GM20000 (cell line): ENCODE measurements around the gene PLD1.
A peak's percentile ranks its signal among the peaks of the same experiment; 100 is the strongest.

Experiments used
- DNase-seq: peaks from one replicate; pipeline ENCODE4 v3.0.0; 2012; ENCODE audit warnings: low spot score
- TF ChIP-seq, protein P1 (sequence below): IDR thresholded peaks from 2 replicates; pipeline ENCODE4 v1.5.1; 2012; ENCODE audit warnings: mild to moderate bottlenecking, control low read depth; ENCODE audit errors: extremely low read depth, missing control alignments

The PLD1 gene

DNA sequence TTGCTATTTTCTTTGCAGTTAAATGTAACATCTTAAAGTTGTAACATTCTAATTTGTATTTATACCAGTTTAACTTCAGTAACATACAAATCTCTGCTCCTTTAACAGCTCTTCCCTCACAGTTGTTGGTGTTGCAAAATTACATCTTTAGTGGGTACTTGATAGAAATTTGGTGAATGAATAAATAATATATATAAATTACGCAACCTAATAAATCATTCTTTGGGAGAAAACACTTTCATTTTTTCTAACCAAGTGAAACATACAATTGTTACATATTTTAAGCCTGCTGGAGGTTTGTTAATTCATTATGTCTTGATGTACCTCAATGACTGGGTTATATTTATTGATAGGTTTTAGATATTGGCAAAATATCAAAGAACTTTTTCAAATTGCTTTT, 118.8 kb downstream of the PLD1 start:
- DNase-seq = no peak
- TF ChIP-seq, protein P1, sequence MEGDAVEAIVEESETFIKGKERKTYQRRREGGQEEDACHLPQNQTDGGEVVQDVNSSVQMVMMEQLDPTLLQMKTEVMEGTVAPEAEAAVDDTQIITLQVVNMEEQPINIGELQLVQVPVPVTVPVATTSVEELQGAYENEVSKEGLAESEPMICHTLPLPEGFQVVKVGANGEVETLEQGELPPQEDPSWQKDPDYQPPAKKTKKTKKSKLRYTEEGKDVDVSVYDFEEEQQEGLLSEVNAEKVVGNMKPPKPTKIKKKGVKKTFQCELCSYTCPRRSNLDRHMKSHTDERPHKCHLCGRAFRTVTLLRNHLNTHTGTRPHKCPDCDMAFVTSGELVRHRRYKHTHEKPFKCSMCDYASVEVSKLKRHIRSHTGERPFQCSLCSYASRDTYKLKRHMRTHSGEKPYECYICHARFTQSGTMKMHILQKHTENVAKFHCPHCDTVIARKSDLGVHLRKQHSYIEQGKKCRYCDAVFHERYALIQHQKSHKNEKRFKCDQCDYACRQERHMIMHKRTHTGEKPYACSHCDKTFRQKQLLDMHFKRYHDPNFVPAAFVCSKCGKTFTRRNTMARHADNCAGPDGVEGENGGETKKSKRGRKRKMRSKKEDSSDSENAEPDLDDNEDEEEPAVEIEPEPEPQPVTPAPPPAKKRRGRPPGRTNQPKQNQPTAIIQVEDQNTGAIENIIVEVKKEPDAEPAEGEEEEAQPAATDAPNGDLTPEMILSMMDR = no peak

DNA sequence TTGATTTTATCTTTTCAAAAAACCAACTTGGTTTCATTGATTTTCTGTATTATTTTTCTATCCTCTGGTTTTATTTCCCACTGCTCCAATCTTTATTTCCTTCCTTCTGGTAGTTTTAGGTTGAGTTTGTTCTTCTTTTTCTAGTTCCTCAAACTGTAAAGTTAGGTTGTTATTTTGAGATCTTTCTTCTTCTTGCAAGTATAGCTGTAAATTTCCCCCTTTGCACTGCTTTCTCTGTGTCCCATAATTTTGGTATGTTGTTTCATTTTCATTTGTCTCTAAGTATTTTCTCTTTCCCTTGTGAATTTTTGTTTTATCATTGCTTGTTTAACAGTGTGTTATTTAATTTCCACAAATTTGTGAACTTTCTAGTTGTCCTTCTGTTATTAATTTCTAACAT, 120.0 kb downstream of the PLD1 start:
- TF ChIP-seq, protein P1 = no peak
- DNase-seq = peak; percentile 12

DNA sequence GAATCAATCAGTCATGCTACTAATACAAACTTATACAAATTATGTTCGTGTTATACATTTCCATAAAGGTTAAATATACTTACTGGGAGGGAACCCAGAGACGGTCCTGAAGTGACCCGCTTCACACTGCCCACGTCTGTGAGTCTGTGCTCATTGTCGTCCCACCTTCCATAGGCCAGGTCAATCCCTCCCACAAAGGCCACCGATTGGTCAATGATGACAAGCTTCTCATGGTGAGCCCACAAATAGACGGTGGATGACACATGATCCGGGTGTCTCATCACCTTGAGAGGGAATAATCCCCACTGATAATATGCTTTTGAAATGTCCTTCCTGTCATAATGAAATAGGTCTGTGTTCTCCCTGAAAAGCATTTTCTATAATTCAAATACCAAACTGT, 121.7 kb downstream of the PLD1 start:
- no peak for DNase-seq
- TF ChIP-seq, protein P1 = no peak

DNA sequence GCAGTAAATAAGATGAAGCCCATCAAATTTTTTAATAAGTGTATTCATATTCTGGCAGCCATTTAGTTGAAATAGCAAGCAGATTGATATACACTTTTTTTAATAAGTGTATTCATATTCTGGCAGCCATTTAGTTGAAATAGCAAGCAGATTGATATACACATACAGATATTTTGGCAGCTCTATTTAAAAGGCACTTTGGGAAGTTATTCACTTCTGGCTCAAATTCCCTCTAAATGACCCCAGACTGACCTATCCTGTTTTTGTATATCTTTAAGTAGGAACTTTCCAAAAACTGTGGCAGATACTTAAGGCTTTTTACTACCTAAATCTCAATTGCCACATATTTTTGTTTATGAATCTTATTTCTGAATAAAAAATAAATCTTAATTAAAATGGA, 122.3 kb downstream of the PLD1 start:
- TF ChIP-seq, protein P1 = no peak
- DNase-seq = no peak

DNA sequence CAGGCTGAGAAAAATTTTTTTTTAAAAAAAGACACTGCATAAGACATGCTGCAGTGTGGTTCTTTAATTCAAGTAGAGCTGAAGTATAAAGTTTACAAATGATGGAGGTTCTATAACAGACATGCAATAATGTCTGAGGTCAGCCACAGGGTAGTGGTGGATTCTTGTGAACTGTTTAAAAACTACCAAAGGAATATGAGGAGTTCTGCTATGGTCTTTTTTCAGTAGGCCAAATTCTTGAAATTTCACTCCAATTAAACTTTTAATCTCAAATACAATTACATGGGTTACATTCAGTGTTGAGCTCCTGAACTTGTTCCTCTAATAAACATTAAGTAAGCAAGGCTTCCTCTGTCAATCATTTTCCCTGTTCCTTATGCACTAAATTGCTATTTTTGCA, 122.7 kb downstream of the PLD1 start:
- DNase-seq = no peak
- TF ChIP-seq, protein P1 = no peak

DNA sequence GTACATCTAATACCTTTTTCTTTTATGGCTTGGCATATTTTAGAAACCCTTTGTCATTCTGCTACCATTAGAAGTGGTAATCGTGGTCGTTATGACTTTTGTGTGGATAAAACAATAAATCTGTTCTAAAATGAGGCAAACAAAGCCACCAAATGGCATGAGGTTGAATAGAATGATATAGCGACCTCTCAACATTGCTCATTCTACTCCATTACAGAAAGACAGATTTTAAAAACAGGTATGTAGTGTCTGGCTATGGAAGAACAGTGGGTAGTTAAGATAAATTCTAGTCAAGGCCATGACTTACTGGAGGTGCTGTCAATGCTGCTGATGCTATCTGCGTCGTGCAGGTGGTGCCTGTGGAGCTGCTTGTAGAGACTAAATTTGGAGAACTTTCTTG, 123.2 kb downstream of the PLD1 start:
- TF ChIP-seq, protein P1 = no peak
- no peak for DNase-seq

DNA sequence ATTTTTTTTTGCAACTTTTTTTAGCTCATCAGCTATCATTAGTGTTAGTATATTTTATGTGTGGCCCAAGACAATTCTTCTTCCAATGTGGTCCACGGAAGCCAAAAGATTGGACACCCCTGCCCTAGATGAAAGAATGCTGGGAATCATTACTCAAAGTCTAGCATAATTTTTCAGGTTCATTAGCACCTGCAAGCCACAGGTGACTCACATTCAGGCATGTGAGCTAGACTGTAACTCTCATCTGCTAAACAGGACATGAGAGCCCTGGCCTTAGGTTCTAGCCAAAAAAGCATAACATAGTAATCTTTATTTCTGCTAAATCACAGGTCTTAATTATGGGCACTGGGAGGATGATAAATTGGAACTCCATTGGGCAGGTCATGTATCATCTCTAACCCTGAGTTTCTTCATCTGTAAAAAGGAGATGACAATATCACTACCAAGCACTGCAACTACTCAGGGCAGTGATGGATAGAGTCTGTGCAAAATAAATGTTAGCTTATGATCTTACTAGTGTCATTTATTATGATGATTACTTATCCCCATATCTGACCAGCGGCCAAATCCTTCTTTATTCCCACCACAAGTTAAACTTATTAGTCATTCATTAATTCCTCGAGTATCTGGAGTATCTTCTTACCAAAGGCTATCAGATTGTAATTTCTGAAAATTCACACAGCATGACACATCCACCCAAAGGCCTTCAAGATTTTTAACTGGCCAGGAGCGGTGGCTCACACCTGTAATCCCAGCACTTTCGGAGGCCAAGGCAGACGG, 125.0 kb downstream of the PLD1 start:
- TF ChIP-seq, protein P1 = no peak
- no peak for DNase-seq
